Activated B cell treated with CpG ODN at 0.5 μM for 24 hours (primary cell): Measurements from ENCODE around the gene ZNF445. TPM values are rescaled to one million over a fixed set of nuclear protein-coding genes. Genes with fewer than 3 reads are reported as not detected.

ENCODE experiments used
- ATAC-seq: fragments of 200-7000 bp; cut with Tn5 transposase; one replicate; pipeline ENCODE4 v1.10.0; 2021; ENCODE audit warnings: low read depth, mild to moderate bottlenecking, moderate library complexity
- CTCF ChIA-PET: fragments of 350-600 bp; sonication (Branson Sonifier 250); formaldehyde crosslinking; loops from one replicate; lab custom pipeline; 2021; ENCODE audit warnings: antibody characterized with exemption; lab: Charles Lee
- POLR2A ChIA-PET: fragments of 350-600 bp; sonication (Branson Sonifier 250); formaldehyde crosslinking; loops from one replicate; lab custom pipeline; 2021; ENCODE audit warnings: antibody characterized with exemption; lab: Charles Lee
- DNase-seq: peaks from one replicate; pipeline ENCODE4 v3.0.0; 2022
- H3K27ac Mint-ChIP-seq: one replicate; pipeline ENCODE4 v1.8.0; 2020; ENCODE audit warnings: mixed read lengths
- H3K27me3 Mint-ChIP-seq: one replicate; pipeline ENCODE4 v1.8.0; 2021; ENCODE audit warnings: mixed read lengths
- H3K36me3 Mint-ChIP-seq: one replicate; pipeline ENCODE4 v1.8.0; 2021; ENCODE audit warnings: low read depth, mixed read lengths
- H3K4me1 Mint-ChIP-seq: one replicate; pipeline ENCODE4 v1.8.0; 2021; ENCODE audit warnings: mixed read lengths
- H3K4me3 Mint-ChIP-seq: one replicate; pipeline ENCODE4 v1.8.0; 2020; ENCODE audit warnings: mild to moderate bottlenecking, mixed read lengths
- H3K9me3 Mint-ChIP-seq: one replicate; pipeline ENCODE4 v1.8.0; 2020; ENCODE audit warnings: mixed read lengths
- intact Hi-C: fragments of 100-400 bp; cut with micrococcal nuclease; formaldehyde crosslinking; loops from one replicate; pipeline ENCODE4 v1.15.1; 2024
- total RNA-seq: library from RNA; stranded (reverse); gene quantifications from 2 replicates; pipeline ENCODE4 v1.2.3, GENCODE V29; 2022
- TF ChIP-seq, protein P1 (sequence below): fragments of 200-600 bp; IDR thresholded peaks from one replicate; pipeline ENCODE4 v1.8.0; 2022; ENCODE audit warnings: antibody characterized with exemption, mild to moderate bottlenecking

ZNF445 gene
- total RNA-seq, 1 donor from 2014 or later: 19.5 TPM

- intact Hi-C loops: no loop called here
- no peaks in the 10 kb centered on the region for H3K27me3 Mint-ChIP-seq
- ChIA-PET POLR2A (no interaction called here), CTCF (no interaction called here)
- TF ChIP-seq, protein P1, sequence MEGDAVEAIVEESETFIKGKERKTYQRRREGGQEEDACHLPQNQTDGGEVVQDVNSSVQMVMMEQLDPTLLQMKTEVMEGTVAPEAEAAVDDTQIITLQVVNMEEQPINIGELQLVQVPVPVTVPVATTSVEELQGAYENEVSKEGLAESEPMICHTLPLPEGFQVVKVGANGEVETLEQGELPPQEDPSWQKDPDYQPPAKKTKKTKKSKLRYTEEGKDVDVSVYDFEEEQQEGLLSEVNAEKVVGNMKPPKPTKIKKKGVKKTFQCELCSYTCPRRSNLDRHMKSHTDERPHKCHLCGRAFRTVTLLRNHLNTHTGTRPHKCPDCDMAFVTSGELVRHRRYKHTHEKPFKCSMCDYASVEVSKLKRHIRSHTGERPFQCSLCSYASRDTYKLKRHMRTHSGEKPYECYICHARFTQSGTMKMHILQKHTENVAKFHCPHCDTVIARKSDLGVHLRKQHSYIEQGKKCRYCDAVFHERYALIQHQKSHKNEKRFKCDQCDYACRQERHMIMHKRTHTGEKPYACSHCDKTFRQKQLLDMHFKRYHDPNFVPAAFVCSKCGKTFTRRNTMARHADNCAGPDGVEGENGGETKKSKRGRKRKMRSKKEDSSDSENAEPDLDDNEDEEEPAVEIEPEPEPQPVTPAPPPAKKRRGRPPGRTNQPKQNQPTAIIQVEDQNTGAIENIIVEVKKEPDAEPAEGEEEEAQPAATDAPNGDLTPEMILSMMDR: no peak
- ATAC-seq (no peak), DNase-seq (no peak)
- H3K27ac Mint-ChIP-seq: no peak overlapping the region
- peaks cover 9% of the 10 kb centered on the region for H3K36me3 Mint-ChIP-seq
- no peak overlapping the region for H3K4me3 Mint-ChIP-seq
- no peaks in the 10 kb centered on the region for H3K9me3 Mint-ChIP-seq
- no peaks in the 10 kb centered on the region for H3K4me1 Mint-ChIP-seq
These were observed 81.8 kb downstream of the ZNF445 start for GRCh38 chr3:44395714-44396113.

DNA sequence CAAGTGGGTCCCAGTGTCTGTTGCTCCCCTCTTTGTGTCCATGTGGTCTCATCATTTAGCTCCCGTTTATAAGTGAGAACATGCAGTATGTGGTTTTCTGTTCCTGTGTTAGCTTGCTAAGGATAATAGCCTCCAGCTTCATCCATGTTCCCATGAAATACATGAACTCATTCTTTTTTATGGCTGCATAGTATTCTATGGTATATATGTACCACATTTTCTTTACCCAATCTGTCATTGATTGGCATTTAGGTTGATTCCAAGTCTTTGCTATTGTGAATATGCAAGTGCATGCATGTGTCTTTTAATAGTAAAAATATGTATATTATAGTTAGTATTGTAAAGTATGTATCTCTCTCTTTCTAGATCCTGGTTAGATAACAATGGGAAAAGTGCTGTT, 85.0 kb downstream of the ZNF445 start:
- ATAC-seq (no peak), DNase-seq (no peak)
- Mint-ChIP-seq H3K9me3 (peaks cover 3% of the 10 kb centered on the region), H3K4me3 (no peak overlapping the region), H3K36me3 (peaks cover 5% of the 10 kb centered on the region), H3K27me3 (no peaks in the 10 kb centered on the region), H3K4me1 (no peaks in the 10 kb centered on the region), H3K27ac (no peak overlapping the region)
- intact Hi-C loops: no loop called here
- TF ChIP-seq, protein P1: no peak
- ChIA-PET CTCF (no interaction called here), POLR2A (no interaction called here)

- Mint-ChIP-seq H3K27me3 (no peaks in the 10 kb centered on the region), H3K4me1 (no peaks in the 10 kb centered on the region), H3K9me3 (peaks cover 16% of the 10 kb centered on the region), H3K36me3 (peaks cover 2% of the 10 kb centered on the region), H3K4me3 (no peak overlapping the region), H3K27ac (no peak overlapping the region)
- intact Hi-C loops: no loop called here
- TF ChIP-seq, protein P1: no peak
- ATAC-seq: no peak
- POLR2A ChIA-PET: no interaction called here
- no peak for DNase-seq
- CTCF ChIA-PET: no interaction called here
These were observed 90.1 kb downstream of the ZNF445 start for GRCh38 chr3:44387404-44387803.

Other genes with a start within 250 kb of the ZNF445 start
- not detected in 2 replicates for gene TOPAZ1, start 235.8 kb downstream of the ZNF445 start, total RNA-seq
- 11.8 and 12.9 TPM in 2 replicates for gene TCAIM, start 138.9 kb downstream of the ZNF445 start, total RNA-seq
- gene ZKSCAN7, start 77.5 kb upstream of the ZNF445 start, total RNA-seq: 6.8 and 9.2 TPM in 2 replicates
- gene ZNF660, start 107.3 kb upstream of the ZNF445 start, total RNA-seq: 4.8 and 5.2 TPM in 2 replicates
- 15.8 and 16.9 TPM in 2 replicates for gene ZNF197, start 147.4 kb upstream of the ZNF445 start, total RNA-seq
- gene ZNF35, start 171.1 kb upstream of the ZNF445 start, total RNA-seq: 13.9 and 17.5 TPM in 2 replicates
- gene ZNF502, start 235.0 kb upstream of the ZNF445 start, total RNA-seq: 5.0 and 6.5 TPM in 2 replicates